Measurements from ENCODE around the gene LYL1.

LYL1 gene

GRCh38 chr19:13071444-13072187, 31.0 kb downstream of the LYL1 start:
- no peak for DNase-seq

GRCh38 chr19:13070425-13071140, 32.1 kb downstream of the LYL1 start:
- DNase-seq: no peak

- no peak for DNase-seq
Measured at GRCh38 chr19:13069415-13070359, 33.0 kb downstream of the LYL1 start.

GRCh38 chr19:13068085-13068846, 34.4 kb downstream of the LYL1 start:
- DNase-seq: no peak

GRCh38 chr19:13066933-13067807, 35.5 kb downstream of the LYL1 start:
- DNase-seq: no peak

- no peak for DNase-seq
Measured at GRCh38 chr19:13066226-13066625, 36.4 kb downstream of the LYL1 start.

GRCh38 chr19:13064092-13064489, 38.6 kb downstream of the LYL1 start:
- no peak for DNase-seq

- DNase-seq: no peak
Measured at GRCh38 chr19:13063461-13064091, 39.1 kb downstream of the LYL1 start.

GRCh38 chr19:13062317-13062716, 40.3 kb downstream of the LYL1 start:
- DNase-seq: no peak

- peak; percentile 57 for DNase-seq
Measured at GRCh38 chr19:13060964-13061927, 41.4 kb downstream of the LYL1 start.

GRCh38 chr19:13060233-13060963, 42.3 kb downstream of the LYL1 start:
- no peak for DNase-seq

- DNase-seq: no peak
Measured at GRCh38 chr19:13058951-13059660, 43.6 kb downstream of the LYL1 start.

- DNase-seq: no peak
Measured at GRCh38 chr19:13057744-13058143, 44.9 kb downstream of the LYL1 start.

- no peak for DNase-seq
Measured at GRCh38 chr19:13057147-13057572, 45.5 kb downstream of the LYL1 start.

- no peak for DNase-seq
Measured at GRCh38 chr19:13056052-13056660, 46.5 kb downstream of the LYL1 start.

- no peak for DNase-seq
Measured at GRCh38 chr19:13055213-13056051, 47.2 kb downstream of the LYL1 start.
